ENCODE results near the gene PDE11A.
"Not testable (repeated sequence)": the region's sequence is repeated elsewhere in the genome, so short reads cannot be mapped to it uniquely, and the experiment has no call there.

The PDE11A gene

DNA sequence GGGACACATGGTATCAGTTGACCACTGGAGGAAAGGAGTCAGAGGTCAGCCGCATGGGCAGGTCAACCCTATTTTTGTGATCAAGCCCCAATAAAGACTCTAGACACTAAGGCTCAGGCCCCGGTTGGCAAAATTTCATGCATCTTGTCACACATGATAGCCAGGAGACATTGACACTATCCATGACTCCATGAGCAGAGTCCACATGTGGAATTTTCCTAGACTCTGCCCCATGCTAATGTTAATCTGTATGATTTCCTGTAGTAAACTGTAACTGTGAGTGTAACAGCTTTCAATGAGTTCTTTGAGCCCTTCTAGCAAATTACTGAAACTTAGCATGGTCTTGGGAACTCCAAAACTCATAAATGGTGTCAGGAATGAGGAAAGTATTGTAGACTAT, 192.3 kb downstream of the PDE11A start:
- no peak for DNase-seq

DNA sequence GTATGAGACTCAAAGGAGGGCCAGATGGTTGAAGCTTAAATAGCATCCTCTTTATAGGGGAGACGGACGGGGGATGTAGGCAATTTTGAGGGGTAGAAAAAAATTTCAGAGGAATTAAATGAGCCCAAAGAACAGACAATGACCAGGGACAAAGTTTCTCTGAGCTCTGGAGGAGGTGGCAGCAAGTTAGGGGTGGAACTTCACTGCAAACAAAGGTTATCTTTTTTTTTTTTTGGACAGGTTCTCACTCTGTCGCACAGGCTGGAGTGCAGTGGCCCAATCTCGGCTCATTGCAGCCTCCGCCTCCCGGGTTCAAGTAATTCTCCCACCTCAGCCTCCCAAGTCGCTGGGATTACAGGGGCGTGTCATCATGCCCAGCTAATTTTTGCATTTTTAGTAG, 195.6 kb downstream of the PDE11A start:
- DNase-seq, result no peak

DNA sequence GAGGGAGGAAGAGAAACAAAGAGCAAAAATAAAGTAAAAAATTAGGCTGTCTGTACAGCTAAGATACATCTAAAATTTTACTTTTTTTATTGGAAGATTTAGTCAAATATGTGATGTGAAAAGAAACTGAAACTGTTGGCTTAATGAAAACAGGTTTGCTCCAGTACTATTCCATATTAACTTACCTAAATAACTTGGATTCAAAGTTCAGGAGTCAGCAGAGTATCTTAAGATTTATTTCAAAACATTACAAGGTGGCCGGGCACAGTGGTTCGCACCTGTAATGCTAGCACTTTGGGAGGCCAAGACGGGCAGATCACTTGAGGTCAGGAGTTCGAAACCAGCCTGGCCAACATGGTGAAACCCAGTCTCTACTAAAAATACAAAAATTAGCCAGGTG, 197.9 kb downstream of the PDE11A start:
- DNase-seq, result no peak

- DNase-seq, result no peak
Measured at GRCh38 chr2:177873915-177874314, 198.7 kb downstream of the PDE11A start.

DNA sequence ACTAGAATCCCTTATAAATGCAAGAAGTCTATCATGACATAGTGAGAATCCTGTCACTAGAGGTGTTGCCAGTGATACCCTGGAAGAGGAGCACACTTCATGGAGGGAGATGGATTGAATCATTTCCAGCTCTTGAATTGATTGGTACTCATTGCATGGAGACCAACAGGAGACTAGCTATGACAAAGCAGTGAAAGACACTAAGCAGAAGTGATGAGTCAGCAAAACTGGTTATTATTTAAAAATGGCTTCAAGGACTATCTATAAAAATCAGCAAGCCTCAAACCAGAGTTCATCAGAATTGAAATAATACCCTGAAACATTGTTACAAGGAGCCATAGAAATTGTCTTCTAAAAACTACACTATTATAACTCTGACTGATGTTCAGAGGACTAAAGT, 200.3 kb downstream of the PDE11A start:
- peak; percentile 16 for DNase-seq

GRCh38 chr2:177869912-177870311, 202.7 kb downstream of the PDE11A start:
- DNase-seq, result no peak

DNA sequence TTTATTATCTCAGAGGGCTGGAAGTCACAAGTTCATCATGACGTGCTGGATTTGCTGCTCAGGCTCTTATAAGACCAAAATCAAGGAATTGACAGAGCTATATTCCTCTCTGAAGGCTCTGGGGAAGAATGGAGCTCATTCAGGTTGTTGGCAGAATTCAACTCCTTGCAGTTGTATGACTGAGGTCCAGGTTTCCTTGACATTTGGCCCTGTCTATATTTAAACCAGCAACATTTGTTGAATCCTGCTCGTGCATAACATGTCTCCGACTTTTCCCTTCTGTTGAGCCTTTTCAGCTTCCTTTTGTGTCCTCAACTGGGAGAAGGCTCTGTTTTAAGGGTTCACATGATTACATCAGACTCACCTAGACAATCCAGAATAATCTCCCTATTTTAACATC, 203.4 kb downstream of the PDE11A start:
- DNase-seq, result no peak

DNA sequence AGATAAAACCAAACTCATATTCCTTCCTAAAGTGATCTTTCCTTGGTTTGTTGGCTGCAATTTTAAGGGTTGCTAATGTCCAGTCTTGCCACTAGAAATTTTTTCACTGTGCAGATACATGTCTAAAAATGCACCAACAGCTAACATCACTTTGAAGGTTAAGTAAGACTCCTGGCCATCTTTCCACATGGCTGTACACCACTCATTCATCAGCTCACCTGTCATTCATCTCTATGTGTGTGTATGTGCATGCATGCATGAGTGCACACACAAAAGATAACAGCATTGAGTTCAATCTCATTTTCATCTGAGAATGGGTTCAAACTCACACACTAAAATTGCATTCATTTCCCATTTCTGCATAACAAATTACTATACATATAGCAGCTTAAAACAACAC, 203.8 kb downstream of the PDE11A start:
- no peak for DNase-seq

GRCh38 chr2:177857538-177857937, 215.0 kb downstream of the PDE11A start:
- DNase-seq, result no peak

DNA sequence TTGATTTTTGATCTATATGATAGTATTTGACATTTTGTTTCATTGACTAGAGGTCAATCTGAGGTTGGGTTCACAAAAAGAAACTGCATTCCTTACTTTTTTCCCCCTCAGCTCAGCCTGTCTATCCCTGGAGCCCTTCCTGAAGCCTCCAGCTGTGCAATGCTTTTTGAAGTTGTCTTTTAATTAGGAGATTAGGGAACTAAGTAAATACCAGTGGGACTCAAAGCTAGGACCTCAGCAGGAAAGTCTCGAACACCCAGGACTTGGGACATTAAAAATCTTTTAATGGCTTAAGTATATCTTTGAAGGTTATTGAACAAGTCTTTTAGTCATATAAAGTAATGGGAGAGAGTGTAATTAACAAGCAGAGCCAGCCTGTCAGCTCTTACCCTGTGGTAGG, 220.2 kb downstream of the PDE11A start:
- no peak for DNase-seq

GRCh38 chr2:177843188-177843587, 229.4 kb downstream of the PDE11A start:
- no peak for DNase-seq

DNA sequence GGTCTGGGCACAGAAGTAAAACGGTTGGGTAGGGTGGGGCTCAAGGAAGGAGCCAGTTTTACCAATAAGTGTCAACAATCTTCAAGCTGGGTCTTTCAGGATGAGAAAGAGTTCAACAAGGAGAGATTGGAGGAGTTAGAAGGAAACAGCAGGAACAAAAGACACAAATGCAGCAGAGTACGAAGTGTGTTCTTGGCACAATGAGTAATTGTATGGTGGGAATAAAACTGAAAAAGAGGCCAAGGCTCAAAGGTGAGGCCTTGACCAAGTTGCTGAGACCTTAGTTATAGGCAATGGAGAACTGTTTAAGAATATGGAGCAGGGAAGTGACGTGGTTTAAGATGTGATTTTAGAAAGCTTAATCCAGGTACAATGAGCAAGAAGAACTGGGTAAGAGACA, 230.3 kb downstream of the PDE11A start:
- no peak for DNase-seq

- not testable (repeated sequence) for DNase-seq
Measured at GRCh38 chr2:177835418-177836204, 237.0 kb downstream of the PDE11A start.

- DNase-seq, result no peak
Measured at GRCh38 chr2:177832611-177833433, 239.8 kb downstream of the PDE11A start.

DNA sequence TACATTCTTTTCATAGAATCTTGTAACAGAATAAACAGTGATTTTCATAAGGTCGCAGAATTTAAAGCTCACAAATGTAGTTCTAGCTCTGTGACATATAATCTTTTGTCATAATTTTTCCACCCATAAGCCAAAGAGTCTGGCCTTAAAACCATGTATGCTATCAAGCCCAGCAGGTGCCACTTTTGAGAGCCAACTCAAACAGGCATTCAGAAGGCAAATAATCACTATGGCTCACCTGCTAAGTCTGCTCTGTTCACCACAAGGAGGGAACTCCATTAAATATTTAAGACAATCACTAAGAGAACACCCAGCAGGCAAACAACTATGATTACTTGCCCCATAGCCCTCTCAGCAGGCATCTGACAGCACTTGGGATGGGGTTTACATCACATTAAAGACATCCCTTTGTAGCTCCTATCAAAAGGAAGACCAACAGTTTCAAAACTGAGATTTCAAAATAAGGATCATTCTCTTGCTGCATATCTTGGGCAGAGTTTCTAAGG, 241.6 kb downstream of the PDE11A start:
- no peak for DNase-seq

DNA sequence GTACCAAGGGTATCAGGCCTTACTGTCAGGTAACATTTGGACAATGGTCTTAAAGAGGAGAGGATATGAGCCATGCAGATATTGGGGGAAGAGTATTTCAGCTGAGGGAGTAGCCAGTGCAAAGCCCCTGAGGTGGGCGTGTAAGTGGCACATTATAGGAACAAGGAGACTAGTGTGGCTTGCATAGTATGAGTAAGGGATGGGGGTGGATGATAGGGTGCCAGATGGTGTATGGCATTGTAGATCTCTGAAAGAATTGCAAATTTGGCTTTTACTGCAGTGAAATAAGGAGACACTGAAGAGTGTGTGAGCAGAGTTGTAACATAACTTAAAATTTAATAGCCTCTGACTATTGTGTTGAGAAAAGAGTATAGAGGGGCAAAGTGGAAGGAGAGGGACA, 244.0 kb downstream of the PDE11A start:
- no peak for DNase-seq

DNA sequence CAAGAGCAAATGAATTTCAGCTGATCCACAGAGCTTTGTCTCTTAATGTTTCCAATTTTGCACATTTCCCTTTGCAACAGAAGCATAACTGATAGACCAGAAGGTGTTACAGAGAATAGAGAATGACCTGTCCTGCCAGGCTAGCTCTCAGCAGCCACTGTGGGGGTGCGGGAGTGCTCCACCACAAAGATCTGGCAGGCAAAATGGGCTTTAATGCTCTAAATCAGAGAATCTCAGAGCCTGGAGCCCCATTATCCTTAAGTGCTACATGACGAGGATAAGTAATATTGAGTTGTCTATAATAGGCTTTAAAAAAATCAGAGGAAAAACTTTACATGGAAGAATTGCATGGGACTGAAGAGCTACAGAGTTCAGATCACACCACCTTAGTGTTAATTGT, 245.7 kb downstream of the PDE11A start:
- DNase-seq, result no peak

GRCh38 chr2:177822941-177823340, 249.6 kb downstream of the PDE11A start:
- DNase-seq, result no peak

GRCh38 chr2:177818412-177818811, 254.2 kb downstream of the PDE11A start:
- no peak for DNase-seq

DNA sequence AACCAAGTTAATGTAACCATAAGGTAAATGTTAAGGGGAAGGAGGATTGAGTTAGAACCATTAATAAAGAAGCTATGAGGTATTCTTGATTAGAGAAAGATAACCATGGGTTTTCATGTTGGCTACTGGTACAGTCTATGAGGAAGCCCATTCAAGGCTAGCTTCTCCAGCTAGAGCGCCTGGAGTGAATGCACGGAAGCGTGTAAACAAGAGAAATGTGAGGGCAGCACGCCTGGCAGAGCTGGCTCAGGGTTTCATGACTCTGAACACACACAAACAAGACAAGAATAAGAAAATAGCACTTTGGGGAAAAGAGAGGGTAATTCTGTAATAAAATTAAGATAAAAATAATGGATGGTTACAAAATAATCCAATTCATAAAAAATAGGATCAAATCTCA, 255.3 kb downstream of the PDE11A start:
- DNase-seq, result no peak

GRCh38 chr2:177816766-177817165, 255.8 kb downstream of the PDE11A start:
- no peak for DNase-seq

DNA sequence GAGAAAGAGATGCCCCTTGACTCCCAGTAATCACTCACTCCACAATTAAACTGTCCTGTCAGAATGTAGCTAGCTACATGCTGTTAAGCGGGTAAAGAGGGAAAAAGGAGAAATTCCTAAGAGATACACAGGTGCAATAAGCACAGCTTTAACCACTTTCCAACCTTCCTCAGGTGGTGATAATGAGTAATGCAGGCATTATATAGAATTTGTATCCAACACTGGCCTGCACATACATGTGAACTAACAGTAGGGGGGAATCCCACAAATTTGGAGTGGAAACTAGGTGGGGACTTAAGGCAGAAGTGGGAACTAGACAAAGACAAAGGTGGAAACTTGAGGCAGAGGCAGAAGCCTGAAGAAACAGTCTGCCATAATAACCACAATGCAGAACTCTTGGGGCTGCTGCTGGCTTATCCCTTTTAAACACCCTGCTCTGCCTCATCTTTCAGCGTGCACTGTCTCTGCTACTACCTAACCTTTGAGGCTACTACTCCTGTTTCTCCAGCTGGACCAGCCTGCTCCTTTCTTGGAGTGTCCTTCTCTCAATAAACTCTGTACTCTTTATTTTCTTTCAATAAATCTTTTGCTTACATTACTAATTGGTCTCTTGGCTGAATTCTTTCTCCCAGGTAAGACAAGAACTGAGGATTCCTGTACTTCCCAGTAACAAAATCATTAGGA, 259.7 kb downstream of the PDE11A start:
- DNase-seq, result peak; percentile 3

- no peak for DNase-seq
Measured at GRCh38 chr2:177810906-177811305, 261.7 kb downstream of the PDE11A start.
